ENCODE results near the gene PRRC2A.

The PRRC2A gene

DNA sequence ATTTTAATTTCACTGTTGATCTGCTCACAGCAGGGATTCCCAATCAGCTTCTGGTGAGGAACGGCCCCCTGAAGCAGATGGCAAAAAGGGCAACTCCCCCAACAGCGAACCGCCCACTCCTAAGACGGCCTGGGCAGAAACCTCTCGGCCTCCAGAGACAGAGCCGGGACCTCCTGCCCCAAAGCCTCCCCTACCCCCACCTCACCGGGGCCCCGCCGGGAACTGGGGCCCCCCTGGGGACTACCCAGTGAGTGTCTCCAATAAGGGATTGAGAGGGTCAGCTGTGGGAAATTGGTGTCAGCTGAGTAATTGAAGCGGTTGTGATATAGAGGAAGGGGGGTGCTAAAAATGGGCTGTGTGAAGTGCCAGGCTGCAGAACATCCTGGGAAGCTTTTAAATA lies 6.4 kb downstream of the PRRC2A start:
- DNase-seq = no peak

DNA sequence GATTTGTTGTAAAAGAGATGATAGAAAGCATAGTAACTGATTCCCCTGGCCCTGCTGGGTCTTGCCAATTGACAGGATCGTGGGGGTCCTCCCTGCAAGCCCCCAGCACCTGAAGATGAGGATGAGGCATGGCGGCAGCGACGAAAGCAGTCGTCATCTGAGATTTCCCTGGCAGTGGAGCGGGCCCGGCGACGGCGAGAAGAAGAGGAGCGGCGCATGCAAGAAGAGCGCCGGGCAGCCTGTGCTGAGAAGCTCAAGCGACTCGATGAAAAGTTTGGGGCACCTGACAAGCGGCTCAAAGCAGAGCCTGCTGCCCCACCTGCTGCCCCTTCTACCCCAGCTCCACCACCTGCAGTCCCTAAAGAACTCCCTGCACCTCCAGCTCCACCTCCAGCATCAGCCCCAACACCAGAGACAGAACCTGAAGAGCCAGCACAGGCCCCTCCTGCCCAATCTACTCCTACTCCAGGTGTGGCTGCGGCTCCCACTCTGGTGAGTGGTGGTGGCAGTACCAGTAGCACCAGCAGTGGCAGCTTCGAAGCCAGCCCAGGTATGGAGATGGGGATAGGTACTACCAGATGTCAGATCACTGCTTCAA lies 7.3 kb downstream of the PRRC2A start:
- no peak for DNase-seq

DNA sequence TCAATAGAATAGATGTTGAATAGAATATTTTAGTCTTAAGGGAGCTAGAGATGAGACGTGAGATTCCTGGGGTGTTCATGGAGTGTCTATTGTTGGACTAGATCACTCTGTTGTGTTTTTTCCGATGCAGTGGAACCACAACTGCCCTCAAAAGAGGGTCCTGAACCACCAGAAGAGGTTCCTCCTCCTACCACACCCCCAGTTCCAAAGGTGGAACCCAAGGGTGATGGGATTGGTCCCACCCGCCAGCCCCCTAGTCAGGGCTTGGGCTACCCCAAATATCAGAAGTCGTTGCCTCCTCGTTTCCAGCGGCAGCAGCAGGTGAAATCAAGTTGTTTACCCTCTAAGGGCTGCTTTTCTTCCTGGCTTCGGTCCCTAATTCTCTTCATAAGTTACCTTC lies 8.5 kb downstream of the PRRC2A start:
- no peak for DNase-seq

DNA sequence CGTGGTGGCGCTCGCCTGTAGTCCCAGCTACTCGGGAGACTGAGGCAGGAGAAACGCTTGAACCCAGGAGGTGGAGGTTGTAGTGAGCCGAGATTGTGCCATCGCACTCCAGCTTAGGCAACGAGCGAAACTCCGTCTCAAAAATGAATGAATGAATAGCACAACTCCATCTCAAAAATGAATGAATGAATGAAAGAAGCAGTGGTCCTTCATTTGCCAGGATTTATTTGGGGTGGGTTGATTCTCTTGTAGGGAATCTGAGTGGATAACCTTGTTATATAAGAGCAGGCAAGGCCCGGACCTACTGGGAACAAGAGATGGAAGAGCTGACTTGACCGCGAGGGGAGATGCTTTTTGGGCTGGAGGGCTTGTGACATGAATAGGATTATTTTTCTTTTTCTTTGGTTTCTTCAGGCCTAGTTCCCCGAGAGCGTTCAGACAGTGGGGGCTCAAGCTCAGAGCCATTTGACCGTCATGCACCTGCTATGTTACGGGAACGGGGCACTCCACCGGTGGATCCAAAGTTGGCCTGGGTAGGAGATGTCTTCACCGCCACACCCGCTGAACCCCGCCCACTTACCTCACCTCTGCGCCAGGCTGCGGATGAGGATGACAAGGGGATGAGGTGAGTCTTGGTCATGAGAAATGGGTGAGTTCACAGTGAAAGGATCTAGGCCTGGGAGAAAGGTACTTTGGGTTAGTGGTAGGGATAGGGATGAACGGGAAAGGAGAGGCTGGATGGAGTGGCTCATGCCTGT lies 9.8 kb downstream of the PRRC2A start:
- no peak for DNase-seq

DNA sequence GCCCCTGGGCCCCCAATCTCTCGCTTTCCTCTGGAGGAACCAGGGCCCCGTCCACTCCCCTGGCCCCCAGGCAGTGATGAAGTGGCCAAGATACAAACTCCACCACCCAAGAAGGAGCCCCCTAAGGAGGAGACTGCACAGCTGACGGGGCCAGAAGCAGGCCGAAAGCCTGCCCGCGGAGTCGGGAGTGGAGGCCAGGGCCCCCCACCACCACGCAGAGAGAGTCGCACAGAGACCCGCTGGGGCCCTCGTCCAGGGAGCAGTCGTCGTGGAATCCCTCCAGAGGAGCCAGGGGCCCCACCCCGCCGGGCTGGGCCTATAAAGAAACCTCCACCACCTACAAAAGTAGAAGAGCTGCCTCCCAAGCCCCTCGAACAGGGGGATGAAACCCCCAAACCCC lies 10.7 kb downstream of the PRRC2A start:
- DNase-seq = no peak

DNA sequence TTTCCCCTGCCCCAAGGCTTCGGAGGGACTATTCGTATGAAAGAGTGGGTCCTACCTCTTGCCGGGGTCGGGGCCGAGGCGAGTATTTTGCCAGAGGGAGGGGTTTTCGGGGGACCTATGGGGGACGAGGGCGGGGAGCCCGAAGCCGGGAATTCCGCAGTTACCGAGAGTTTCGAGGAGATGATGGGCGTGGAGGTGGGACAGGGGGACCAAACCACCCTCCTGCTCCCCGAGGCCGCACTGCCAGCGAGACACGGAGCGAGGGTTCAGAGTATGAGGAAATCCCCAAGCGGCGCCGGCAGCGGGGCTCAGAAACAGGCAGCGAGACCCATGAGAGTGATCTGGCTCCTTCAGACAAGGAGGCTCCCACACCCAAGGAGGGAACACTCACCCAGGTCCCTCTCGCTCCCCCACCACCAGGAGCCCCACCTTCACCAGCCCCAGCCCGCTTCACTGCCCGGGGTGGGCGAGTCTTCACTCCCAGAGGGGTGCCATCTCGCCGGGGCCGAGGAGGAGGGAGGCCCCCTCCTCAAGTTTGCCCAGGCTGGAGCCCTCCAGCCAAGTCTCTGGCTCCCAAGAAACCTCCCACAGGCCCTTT lies 11.3 kb downstream of the PRRC2A start:
- DNase-seq = no peak

DNA sequence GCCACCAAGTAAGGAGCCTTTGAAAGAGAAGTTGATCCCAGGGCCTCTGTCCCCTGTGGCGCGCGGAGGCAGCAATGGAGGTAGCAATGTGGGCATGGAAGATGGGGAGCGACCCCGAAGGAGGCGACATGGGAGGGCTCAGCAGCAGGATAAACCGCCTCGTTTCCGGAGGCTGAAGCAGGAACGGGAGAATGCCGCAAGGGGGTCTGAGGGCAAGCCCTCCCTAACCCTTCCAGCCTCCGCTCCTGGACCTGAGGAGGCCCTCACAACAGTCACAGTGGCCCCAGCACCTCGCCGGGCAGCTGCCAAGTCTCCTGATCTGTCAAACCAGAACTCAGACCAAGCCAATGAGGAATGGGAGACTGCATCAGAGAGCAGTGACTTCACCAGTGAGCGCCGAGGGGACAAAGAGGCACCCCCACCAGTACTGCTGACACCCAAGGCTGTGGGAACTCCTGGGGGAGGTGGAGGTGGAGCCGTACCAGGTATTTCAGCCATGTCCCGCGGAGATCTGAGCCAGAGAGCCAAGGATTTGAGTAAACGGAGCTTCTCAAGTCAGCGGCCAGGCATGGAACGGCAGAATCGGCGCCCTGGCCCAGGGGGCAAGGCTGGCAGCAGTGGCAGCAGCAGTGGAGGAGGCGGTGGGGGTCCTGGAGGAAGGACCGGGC lies 11.9 kb downstream of the PRRC2A start:
- no peak for DNase-seq

DNA sequence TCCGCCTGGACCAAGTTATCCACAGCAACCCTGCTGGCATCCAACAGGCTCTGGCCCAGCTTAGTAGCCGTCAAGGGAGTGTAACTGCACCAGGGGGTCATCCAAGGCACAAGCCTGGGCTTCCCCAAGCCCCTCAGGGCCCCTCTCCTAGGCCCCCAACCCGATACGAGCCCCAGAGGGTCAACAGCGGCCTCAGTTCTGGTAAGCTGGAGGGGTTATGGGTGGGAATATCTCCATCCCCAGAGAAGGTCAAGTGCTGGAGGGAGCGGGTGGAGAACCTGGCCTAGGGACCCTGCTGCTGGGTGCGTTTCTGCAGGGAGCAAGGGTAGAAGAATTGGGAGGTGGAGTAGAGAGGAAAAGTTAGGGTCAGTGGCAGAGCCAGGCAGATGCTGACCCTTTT lies 12.9 kb downstream of the PRRC2A start:
- no peak for DNase-seq

DNA sequence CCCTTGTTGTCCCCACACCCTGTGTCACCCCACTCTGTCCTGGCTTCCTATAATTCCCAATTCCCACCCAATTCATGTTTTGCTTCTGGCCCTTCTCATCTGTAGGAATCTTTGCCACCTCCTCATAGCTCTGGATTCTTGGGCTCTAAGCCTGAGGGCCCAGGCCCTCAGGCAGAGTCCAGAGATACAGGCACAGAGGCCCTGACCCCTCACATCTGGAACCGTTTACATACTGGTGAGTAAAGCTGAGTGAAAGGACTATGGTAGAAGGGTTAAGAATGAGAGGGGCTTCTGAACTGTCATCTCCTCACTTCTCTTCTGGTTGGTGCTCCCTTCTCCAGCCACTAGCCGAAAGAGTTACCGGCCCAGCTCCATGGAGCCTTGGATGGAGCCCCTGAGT lies 13.6 kb downstream of the PRRC2A start:
- DNase-seq = no peak

DNA sequence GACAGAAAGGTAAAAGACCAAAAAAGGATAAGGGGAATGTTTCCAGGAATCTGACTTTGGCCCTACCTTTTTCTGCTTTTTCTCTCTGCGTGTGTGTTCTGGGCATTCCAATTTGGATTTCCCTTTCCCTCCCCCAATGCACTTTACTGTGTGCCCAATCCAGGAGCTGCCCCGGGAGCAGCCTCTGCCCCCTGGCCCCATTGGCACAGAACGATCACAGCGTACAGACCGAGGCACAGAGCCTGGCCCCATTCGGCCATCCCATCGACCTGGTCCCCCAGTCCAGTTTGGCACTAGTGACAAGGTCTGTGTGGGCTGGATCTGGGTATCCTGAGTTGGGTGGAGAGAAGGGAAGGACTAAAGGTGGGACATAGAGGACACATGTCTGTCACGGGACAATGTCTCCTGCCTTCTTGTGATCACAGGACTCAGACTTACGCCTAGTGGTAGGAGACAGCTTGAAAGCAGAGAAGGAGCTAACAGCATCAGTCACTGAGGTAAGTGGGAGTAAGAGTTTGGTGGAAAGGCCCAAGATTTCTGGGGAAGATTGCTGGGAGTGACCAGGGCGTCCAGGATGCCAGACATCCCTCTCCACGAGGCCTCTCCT lies 14.6 kb downstream of the PRRC2A start:
- DNase-seq = no peak

DNA sequence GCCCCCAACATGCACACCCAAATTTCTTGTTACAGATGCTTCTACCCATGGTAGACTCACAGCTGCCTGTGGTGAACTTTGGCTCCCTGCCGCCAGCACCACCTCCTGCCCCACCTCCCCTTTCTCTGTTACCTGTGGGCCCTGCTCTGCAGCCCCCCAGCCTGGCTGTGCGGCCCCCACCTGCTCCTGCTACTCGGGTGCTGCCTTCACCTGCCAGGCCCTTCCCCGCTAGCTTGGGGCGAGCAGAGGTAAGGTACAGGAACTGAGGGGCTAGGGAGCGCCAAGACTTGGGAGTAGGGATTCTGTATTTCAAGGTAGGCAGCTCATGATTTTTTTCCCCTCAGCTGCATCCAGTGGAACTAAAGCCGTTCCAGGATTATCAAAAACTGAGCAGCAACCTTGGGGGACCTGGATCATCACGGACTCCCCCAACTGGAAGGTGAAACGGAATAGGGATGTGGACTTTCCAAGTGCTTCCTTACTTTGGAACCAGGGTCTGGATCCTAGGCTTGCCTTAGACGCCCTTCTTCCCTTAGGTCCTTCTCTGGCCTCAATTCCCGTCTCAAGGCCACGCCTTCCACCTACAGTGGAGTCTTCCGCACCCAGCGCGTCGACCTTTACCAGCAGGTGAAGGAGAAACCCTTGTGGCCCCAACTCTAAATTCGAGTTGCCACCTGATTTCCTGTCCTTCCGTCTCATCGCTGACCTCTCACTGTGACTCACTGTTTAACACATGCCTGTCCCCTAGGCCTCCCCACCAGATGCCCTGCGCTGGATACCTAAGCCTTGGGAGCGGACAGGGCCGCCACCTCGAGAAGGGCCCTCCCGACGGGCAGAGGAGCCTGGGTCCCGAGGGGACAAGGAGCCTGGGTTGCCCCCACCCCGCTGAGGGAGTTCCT lies 16.4 kb downstream of the PRRC2A start:
- DNase-seq = no peak

DNA sequence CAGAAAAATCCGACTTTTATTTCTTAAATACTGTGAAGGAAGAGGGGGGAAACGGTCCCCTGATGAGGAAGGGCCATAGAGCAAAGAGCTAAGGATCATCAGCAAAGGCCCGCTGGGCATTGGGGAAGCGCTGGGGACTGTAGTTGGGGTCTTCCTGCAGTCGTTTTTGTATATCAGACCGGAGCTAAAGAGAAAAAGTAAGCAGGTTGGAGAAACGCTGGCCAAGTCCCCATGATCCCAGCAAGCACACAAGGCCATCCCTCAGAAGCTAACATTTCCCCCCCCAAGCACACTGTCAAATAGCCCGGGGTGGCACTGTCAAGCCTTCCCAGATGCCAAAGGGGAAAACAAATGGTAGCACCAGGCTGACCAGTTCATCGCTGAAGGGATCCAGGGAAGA lies 18.5 kb downstream of the PRRC2A start:
- DNase-seq = no peak

DNA sequence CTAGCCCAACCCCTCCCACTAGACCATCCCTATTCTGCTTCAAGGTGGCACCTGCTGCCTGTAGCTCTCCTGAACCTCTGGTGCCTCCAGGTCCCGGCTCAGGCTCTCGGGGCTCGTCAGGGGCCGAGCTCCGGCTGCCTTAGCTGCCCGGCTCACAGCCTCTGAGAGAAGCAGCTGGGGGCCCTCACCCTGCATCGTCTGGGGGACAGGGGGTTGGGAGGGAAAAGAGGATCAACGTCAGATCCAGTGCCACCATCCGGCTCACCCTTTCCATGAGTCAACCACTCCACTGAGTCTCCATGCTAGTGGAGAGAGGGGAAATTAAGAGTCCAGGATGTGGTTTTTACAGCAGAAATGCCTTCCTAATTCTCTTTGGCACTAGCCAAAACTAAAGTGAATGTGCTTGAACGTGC lies 18.9 kb downstream of the PRRC2A start:
- DNase-seq = no peak

DNA sequence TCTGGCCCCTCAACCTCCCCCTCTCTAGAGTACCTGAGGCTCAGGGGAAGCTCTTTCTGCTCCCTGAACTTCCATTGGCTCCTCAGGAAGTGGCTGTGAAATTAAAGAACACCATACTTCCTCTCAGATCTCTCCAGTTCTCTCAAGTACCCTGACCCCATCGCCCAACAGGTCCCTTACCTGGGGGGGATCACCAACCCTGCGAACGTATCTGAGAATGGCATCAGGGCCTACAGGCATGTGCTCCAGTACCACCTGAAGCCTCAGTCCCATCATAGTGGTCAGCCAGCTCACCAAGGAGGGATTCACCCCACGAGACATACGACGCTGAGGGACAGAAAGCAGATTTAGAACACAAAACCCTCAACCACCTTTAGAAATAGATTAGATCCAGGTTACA lies 20.1 kb downstream of the PRRC2A start:
- DNase-seq = no peak

DNA sequence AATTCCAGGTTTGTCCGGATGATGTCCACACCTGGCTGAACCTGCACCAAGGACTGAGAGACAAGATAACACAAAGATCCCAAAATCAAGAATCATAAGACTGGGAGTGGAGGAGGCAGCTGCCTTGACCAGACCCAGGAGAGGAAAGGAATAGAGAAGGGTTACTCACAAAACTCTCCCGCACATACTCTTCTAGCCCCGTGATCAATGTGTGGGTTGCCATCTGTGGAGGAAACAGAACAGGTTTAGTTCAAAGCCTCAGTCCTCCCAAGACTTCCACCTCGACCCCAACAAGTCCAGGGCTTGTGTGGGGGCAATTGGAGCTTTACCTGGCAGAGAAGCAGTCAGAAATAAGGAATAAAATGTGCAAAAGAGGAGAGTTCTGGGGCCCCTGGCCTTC lies 20.9 kb downstream of the PRRC2A start:
- no peak for DNase-seq

DNA sequence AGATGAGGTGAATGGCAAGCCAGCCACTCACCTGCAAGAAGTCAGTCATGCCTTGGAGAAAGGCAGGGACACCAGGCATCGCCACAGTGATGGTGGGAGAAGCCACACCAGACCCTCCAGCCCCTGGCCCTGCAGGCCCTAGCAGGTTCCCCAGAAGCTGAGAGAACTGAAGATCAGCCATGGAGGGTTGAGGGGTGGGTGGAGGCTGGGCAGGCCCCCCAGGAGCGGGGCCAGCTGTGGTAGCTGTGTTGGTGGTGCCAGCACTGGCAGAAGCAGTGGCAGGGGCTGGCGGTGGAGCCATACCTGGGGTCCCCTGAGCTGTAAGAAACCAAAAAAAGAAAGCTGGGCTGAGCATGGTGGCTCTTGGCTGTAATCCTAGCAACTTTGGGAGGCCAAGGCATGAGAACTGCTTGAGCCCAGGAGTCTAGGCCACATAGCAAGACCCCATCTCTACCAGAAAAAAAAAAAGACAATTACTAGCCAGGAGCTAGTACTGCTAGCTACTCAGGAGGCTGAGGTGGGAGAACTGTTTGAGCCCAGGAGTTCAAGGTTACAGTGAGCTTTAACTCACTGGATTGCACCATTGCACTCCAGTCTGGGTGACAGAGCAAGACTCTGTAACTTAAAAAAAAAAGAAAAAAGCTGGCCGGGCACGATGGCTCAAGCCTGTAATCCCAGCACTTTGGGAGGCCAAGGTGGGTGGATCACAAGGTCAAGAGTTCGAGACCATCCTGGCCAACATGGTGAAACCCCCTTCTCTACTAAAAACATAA lies 22.5 kb downstream of the PRRC2A start:
- no peak for DNase-seq

DNA sequence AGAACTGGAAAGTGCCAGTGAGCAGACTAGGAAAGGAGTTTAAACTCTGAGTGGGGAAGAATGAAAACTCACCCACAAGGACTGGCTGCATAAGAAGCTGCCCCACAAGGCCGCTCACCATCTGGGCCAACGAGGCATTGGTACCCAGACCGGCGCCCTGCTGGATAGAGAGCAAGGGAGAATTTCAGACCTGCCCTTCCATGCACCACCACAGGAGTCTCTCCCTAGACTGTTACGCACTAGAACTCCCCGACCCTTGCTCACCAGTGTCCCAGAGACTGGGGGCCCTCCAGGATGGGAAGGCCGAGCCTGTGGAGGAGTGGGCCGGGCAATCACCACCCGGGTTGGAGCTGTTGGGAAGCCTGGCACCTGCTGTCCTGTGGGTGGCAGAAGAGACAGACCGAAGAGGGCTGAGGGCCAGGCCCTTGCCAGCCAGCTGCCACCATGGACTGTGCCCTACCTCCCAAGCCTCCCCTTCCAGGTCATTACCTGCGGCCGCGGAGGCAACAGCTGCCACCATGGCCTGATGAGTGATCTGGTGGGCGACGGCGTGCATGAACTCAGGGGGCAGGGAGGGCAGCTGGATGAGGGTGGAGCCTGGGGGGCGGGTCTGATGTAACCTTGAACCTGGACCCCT lies 23.4 kb downstream of the PRRC2A start:
- DNase-seq = no peak

DNA sequence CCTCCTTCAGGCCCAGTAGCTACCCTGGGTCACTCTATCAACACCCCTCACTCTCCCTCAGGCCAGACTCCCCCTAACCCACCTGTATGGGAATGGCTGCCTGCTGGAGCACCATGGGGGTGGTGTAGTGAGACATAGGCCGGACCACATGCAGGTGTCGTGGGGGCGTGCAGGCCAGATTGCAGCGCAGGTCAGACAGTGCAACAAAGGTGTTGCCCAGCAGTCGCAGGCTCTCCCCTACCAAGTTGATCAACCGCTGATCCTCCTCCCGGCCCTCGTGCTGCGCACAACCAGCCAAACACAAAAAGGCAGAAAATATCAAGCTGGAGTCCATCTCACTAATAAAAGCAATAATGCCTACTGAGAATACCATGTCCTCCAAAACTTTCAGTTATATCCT lies 24.8 kb downstream of the PRRC2A start:
- DNase-seq = no peak

DNA sequence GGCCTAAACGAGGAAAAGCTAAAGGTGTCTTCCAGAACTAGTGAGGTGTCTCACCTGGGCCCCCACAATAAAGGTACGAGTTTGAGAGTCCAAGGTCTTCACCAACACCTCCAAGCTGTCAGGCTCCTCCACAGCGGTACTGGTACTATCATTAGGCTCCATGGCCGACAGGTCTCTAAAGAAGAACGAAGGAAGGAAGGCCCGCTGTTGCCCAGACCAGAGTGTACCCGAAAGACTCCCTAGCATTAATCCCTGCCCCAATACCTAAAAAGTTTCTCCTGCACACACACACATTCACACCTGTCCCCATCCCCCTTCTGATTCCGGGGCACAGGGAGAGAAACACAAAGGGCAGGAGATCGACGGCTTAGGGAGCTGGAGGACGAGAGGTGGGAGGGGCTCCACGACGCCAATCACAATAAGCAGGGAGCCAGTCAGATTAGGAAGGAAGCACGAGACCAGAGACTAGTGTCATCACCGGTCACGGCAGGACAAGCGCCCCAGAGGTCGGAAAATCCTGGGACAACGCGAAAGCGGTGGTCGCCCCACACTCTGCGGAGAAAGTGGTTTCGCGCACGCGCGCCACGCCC lies 31.2 kb downstream of the PRRC2A start:
- peak; percentile 51 for DNase-seq

DNA sequence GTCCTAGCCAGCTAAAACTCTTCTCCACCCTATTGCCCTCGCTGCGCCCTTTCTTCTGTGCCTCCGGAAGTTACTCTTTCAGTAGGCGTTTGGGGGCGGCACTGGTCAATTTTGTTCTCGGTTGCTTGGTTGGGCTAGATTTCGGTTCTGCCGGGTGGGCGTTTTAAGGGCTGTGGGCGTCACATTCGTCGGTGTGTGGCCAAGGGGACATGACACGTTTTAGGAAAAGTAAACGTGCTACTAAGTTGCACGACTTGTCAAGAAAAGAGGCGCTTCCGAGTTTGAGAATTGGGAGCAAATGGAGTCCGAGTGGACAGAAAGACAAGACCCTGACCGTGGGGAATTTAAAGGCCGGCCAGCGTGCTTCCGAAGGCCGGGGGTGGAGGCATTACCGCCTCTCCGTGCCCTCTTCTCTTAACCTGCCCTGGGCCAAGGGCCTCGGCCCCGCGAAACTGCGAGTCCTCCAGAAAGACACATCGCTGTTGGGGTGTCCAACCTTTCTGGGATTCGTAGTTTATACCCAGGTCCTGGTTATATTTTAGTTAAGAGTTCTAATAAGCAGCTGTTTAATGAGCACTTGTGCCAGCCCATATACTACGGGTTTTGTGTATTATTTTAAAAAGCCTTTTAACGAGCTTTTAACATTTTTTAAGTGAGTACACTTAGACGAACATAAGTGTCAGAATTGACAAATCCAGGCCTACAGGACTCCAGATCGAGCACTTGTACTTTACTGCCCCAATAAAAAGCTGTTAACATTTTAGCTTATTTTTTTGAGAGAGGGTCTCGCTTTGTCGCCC lies 32.6 kb downstream of the PRRC2A start:
- DNase-seq = no peak
